ENCODE results near the gene CD72.

DNA sequence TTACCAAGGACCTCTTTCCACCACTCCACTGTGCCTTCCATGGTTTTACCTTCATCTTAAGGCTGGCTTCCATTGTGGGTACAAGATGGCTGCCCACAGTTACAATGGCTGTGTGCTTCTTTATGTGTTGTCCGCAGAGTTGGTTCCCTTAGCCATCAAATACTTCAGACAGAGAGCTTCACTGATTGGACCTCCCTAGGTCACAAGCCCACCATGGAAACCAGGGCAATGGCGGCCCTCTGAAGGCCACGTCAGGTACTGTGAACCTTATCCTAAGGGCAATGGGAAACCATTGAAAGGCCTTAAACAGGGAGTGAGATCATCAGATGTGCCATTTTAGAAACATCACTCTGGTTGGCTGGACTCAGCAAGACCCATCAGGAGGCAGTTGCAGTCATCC is 49.7 kb upstream of the CD72 start:
- TF ChIP-seq, protein P1, sequence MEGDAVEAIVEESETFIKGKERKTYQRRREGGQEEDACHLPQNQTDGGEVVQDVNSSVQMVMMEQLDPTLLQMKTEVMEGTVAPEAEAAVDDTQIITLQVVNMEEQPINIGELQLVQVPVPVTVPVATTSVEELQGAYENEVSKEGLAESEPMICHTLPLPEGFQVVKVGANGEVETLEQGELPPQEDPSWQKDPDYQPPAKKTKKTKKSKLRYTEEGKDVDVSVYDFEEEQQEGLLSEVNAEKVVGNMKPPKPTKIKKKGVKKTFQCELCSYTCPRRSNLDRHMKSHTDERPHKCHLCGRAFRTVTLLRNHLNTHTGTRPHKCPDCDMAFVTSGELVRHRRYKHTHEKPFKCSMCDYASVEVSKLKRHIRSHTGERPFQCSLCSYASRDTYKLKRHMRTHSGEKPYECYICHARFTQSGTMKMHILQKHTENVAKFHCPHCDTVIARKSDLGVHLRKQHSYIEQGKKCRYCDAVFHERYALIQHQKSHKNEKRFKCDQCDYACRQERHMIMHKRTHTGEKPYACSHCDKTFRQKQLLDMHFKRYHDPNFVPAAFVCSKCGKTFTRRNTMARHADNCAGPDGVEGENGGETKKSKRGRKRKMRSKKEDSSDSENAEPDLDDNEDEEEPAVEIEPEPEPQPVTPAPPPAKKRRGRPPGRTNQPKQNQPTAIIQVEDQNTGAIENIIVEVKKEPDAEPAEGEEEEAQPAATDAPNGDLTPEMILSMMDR (IDR thresholded peaks at IDR 0.05), result no peak
- TF ChIP-seq POLR2AphosphoS5 (IDR thresholded peaks at IDR 0.05) (no peak), POLR2A (IDR thresholded peaks at IDR 0.05) (no peak)

Measured in sigmoid colon (tissue), 4 donors.